ENCODE measurements around the gene BHLHA15. TPM values are rescaled to one million over a fixed set of nuclear protein-coding genes. Genes with fewer than 3 reads are reported as not detected.

The BHLHA15 gene
- total and polyA plus RNA-seq, 2 of the 13 experiments (the other 11 are each of a cell fraction or from before 2014, with no cell fraction given) = 1.9 to 6.1 TPM

DNA sequence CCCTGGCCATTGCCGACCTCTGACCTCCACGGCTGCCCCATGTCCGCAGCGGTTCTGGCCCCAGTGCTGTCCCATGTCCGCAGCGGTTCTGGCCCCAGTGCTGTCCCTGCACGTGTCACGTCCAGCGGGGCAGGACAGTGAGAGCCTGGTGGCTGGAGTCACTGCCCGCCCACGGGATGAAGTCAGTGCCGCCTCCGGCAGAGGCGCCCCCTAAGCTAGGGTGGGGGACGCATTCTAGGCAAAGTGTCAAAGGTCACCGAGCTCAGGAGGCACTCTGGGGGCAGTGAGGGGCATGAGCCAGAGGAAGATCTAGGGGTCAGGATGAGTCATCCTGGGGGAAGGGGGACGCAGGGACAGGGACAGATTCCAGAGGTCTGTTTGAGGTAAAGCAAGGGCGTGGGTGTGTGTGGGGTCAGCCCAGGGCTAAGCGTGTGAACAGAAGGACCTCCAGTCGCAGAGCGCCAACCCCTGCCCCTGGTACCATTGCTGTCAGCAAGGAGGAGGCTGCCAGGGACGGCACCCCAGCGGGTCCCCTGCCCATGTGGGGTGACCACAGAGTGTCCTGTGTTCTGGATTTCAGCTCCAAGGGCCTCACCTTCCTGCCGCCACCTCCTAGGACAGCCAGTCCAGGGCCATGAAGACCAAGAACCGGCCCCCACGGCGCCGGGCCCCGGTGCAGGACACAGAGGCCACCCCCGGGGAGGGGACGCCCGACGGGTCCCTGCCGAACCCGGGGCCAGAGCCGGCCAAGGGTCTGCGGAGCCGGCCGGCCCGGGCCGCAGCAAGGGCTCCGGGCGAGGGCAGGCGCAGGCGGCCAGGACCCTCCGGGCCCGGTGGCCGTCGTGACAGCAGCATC is 665 bp downstream of the BHLHA15 start (continued):
- TF ChIP-seq HNF4G (IDR thresholded peaks at IDR 0.05; ENCODE audit: borderline replicate concordance, low read depth, low read length) (peak; percentile 89; the same call in 1 of the 2 replicates), HNF4G (CRISPR knock-in tag; IDR thresholded peaks at IDR 0.05; ENCODE audit: borderline replicate concordance, low read depth) (peak; percentile 69; the same call in 1 of the 2 replicates), ZSCAN12 (CRISPR knock-in tag; IDR thresholded peaks at IDR 0.05) (no peak), ASH2L (IDR thresholded peaks at IDR 0.05; ENCODE audit: insufficient read length, low read depth, low read length) (peak; percentile 53), NFE2L2 (IDR thresholded peaks at IDR 0.05; ENCODE audit: low read length) (no peak), ZNF616 (CRISPR knock-in tag; IDR thresholded peaks at IDR 0.05; ENCODE audit: low read depth) (no peak), KDM6A (CRISPR knock-in tag; IDR thresholded peaks at IDR 0.05; ENCODE audit: low read depth) (peak; percentile 79), ZNF432 (CRISPR knock-in tag; IDR thresholded peaks at IDR 0.05; ENCODE audit: borderline replicate concordance) (no peak), ZNF292 (CRISPR knock-in tag; IDR thresholded peaks at IDR 0.05; ENCODE audit: borderline replicate concordance, low read depth) (no peak), ZNF24 (IDR thresholded peaks at IDR 0.05) (no peak)
- TF ChIP-seq, protein P1, sequence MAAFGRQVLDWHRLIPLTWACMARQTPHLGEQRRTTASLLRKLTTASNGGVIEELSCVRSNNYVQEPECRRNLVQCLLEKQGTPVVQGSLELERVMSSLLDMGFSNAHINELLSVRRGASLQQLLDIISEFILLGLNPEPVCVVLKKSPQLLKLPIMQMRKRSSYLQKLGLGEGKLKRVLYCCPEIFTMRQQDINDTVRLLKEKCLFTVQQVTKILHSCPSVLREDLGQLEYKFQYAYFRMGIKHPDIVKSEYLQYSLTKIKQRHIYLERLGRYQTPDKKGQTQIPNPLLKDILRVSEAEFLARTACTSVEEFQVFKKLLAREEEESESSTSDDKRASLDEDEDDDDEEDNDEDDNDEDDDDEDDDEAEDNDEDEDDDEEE (CRISPR knock-in tag; IDR thresholded peaks at IDR 0.05) = no peak
- TF ChIP-seq, protein P2, sequence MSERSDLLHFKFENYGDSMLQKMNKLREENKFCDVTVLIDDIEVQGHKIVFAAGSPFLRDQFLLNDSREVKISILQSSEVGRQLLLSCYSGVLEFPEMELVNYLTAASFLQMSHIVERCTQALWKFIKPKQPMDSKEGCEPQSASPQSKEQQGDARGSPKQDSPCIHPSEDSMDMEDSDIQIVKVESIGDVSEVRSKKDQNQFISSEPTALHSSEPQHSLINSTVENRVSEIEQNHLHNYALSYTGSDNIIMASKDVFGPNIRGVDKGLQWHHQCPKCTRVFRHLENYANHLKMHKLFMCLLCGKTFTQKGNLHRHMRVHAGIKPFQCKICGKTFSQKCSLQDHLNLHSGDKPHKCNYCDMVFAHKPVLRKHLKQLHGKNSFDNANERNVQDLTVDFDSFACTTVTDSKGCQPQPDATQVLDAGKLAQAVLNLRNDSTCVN (CRISPR knock-in tag; IDR thresholded peaks at IDR 0.05; ENCODE audit: borderline replicate concordance) = no peak
- TF ChIP-seq, protein P3, sequence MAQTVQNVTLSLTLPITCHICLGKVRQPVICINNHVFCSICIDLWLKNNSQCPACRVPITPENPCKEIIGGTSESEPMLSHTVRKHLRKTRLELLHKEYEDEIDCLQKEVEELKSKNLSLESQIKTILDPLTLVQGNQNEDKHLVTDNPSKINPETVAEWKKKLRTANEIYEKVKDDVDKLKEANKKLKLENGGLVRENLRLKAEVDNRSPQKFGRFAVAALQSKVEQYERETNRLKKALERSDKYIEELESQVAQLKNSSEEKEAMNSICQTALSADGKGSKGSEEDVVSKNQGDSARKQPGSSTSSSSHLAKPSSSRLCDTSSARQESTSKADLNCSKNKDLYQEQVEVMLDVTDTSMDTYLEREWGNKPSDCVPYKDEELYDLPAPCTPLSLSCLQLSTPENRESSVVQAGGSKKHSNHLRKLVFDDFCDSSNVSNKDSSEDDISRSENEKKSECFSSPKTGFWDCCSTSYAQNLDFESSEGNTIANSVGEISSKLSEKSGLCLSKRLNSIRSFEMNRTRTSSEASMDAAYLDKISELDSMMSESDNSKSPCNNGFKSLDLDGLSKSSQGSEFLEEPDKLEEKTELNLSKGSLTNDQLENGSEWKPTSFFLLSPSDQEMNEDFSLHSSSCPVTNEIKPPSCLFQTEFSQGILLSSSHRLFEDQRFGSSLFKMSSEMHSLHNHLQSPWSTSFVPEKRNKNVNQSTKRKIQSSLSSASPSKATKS (CRISPR knock-in tag; IDR thresholded peaks at IDR 0.05) = no peak
- TF ChIP-seq, protein P4, sequence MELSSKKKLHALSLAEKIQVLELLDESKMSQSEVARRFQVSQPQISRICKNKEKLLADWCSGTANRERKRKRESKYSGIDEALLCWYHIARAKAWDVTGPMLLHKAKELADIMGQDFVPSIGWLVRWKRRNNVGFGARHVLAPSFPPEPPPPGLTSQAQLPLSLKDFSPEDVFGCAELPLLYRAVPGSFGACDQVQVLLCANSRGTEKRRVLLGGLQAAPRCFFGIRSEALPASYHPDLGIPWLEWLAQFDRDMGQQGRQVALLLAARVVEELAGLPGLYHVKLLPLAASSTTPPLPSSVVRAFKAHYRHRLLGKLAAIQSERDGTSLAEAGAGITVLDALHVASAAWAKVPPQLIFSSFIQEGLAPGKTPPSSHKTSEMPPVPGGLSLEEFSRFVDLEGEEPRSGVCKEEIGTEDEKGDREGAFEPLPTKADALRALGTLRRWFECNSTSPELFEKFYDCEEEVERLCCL (CRISPR knock-in tag; IDR thresholded peaks at IDR 0.05; ENCODE audit: borderline replicate concordance) = no peak
- TF ChIP-seq, protein P5, sequence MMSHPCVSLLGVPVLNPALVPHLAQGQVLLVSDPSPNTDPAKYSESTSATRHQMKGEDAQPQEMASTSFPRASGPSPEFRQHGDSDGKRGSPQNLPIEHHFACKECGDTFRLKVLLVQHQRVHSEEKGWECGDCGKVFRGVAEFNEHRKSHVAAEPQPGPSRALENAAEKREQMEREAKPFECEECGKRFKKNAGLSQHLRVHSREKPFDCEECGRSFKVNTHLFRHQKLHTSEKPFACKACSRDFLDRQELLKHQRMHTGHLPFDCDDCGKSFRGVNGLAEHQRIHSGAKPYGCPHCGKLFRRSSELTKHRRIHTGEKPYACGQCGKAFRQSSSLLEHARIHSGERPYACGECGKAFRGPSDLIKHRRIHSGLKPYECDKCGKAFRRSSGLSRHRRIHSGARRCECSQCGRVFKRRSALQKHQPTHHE (CRISPR knock-in tag; IDR thresholded peaks at IDR 0.05; ENCODE audit: borderline replicate concordance) = no peak
- TF ChIP-seq, protein P6, sequence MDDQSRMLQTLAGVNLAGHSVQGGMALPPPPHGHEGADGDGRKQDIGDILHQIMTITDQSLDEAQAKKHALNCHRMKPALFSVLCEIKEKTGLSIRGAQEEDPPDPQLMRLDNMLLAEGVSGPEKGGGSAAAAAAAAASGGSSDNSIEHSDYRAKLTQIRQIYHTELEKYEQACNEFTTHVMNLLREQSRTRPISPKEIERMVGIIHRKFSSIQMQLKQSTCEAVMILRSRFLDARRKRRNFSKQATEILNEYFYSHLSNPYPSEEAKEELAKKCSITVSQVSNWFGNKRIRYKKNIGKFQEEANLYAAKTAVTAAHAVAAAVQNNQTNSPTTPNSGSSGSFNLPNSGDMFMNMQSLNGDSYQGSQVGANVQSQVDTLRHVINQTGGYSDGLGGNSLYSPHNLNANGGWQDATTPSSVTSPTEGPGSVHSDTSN (CRISPR knock-in tag; IDR thresholded peaks at IDR 0.05; ENCODE audit: borderline replicate concordance) = no peak
- TF ChIP-seq, protein P7, sequence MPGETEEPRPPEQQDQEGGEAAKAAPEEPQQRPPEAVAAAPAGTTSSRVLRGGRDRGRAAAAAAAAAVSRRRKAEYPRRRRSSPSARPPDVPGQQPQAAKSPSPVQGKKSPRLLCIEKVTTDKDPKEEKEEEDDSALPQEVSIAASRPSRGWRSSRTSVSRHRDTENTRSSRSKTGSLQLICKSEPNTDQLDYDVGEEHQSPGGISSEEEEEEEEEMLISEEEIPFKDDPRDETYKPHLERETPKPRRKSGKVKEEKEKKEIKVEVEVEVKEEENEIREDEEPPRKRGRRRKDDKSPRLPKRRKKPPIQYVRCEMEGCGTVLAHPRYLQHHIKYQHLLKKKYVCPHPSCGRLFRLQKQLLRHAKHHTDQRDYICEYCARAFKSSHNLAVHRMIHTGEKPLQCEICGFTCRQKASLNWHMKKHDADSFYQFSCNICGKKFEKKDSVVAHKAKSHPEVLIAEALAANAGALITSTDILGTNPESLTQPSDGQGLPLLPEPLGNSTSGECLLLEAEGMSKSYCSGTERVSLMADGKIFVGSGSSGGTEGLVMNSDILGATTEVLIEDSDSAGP (CRISPR knock-in tag; IDR thresholded peaks at IDR 0.05; ENCODE audit: borderline replicate concordance) = peak; percentile 67

Measured in HepG2 (cell line).